GM12892 (cell line): Measurements from ENCODE around the gene SLC27A1.

ENCODE experiments used
- DNase-seq: peaks from one replicate; pipeline ENCODE4 v3.0.0; 2011; ENCODE audit not compliant: insufficient read length
- FAIRE-seq: peaks from 2 replicates; lab custom pipeline; 2011; peaks lifted over from hg19 to GRCh38; lab: Jason Lieb, UNC
- POLR2A ChIP-seq: IDR thresholded peaks from 2 replicates; pipeline ENCODE4 v1.6.1; 2011; ENCODE audit warnings: low read depth, low read length, control low read depth
- POLR2AphosphoS5 ChIP-seq: IDR thresholded peaks from 2 replicates; pipeline ENCODE4 v1.6.1; 2011; ENCODE audit warnings: low read depth, low read length, control low read depth
- TAF1 ChIP-seq: IDR thresholded peaks from 2 replicates; pipeline ENCODE4 v1.6.1; 2011; ENCODE audit warnings: low read depth, mild to moderate bottlenecking, control low read depth, low read length, borderline replicate concordance

Gene SLC27A1

DNA sequence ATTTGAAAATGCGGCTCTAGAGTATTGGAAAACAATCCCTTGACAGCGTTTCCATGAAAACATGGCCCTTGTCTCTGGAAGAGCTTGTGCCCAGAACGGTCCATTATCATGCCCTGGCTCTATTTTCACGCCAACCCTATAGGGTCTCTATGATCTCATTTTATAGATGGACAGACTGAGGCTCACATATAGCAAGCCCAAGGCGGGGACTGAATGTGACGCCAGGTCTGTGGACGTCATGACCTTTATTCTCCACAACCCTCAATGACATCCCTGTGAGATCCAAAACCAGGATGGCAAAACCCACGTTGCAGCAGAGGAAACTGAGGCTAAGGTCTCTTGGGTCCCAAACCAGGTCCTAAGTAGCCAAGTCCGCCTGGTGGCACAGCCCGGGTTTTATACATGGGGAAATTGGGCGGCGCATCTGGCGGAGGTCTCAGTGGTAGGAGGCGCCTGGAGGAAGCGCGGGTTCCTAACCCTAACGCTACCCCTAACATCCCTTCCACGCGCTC is 84.7 kb downstream of the SLC27A1 start:
- DNase-seq (no peak), FAIRE-seq (no peak)
- no peak for TF ChIP-seq POLR2A
- TF ChIP-seq TAF1, result no peak
- TF ChIP-seq POLR2AphosphoS5, result no peak

DNA sequence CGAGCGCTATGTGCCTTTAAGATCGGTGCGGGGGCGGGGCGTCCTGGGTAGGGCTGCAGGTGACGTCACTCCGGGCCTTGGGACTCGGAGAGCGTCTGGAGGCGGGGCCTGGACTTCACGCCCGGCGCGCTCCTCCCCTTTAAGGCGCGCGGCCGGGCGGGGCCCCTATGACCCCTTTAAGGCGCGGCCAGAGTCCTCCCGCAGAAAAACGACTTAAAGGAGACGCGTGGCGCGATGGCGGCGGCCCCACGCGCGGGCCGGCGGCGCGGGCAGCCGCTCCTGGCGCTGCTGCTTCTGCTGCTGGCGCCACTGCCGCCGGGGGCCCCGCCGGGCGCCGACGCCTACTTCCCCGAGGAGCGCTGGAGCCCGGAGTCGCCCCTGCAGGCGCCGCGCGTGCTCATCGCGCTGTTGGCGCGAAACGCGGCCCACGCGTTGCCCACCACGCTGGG is 85.2 kb downstream of the SLC27A1 start, which contains the start of gene COLGALT1:
TSS of gene COLGALT1 (plus strand) at position 170 of the 449 bp plus-strand sequence. CDS start at position 235, 65 bp downstream.
- TF ChIP-seq POLR2A, result peak; percentile 69; the same call in 1 of the 2 replicates
- no peak; the same call in 1 of the 2 replicates for TF ChIP-seq POLR2AphosphoS5
- FAIRE-seq, result peak; percentile 91
- peak; percentile 94 for DNase-seq
